Measurements from ENCODE around the gene TMEM198.

Gene TMEM198

GRCh38 chr2:219510512-219511135, 33.2 kb upstream of the TMEM198 start:
- H3K27me3 ChIP-seq (ENCODE audit: low read depth, low read length): peaks cover 35% of the 10 kb centered on the region
- H3K9me3 ChIP-seq (ENCODE audit: control insufficient read depth in 1 of 2, low read length in 2 of 2): no peaks in the 10 kb centered on the region
- H3K4me1 ChIP-seq (ENCODE audit: control insufficient read depth in 1 of 2, insufficient read depth in 2 of 2, low read length in 2 of 2): peaks cover 0 to 21% of the 10 kb centered on the region in 2 donors
- no peak overlapping the region for H3K27ac ChIP-seq (ENCODE audit: low read length)
- no peak overlapping the region for H3K4me3 ChIP-seq (ENCODE audit: low read depth in 1 of 2, low read length in 2 of 2)
- H3K36me3 ChIP-seq (ENCODE audit: control insufficient read depth in 1 of 2, insufficient read depth in 2 of 2, low read length in 2 of 2): peaks cover 11 to 18% of the 10 kb centered on the region in 2 donors

- H3K27ac ChIP-seq (ENCODE audit: low read length): no peak overlapping the region
- H3K4me1 ChIP-seq (ENCODE audit: control insufficient read depth in 1 of 2, insufficient read depth in 2 of 2, low read length in 2 of 2): peaks cover 0 to 21% of the 10 kb centered on the region in 2 donors
- no peak overlapping the region for H3K4me3 ChIP-seq (ENCODE audit: low read depth in 1 of 2, low read length in 2 of 2)
- no peaks in the 10 kb centered on the region for H3K9me3 ChIP-seq (ENCODE audit: control insufficient read depth in 1 of 2, low read length in 2 of 2)
- H3K27me3 ChIP-seq (ENCODE audit: low read depth, low read length): peaks cover 35% of the 10 kb centered on the region
- peaks cover under 1 to 7% of the 10 kb centered on the region in 2 donors for H3K36me3 ChIP-seq (ENCODE audit: control insufficient read depth in 1 of 2, insufficient read depth in 2 of 2, low read length in 2 of 2)
These were observed 32.1 kb upstream of the TMEM198 start for GRCh38 chr2:219511547-219512325.

- peaks cover 0 to 21% of the 10 kb centered on the region in 2 donors for H3K4me1 ChIP-seq (ENCODE audit: control insufficient read depth in 1 of 2, insufficient read depth in 2 of 2, low read length in 2 of 2)
These were observed 31.2 kb upstream of the TMEM198 start for GRCh38 chr2:219512524-219513216.

GRCh38 chr2:219513787-219514186, 30.0 kb upstream of the TMEM198 start:
- peaks cover 0 to 17% of the 10 kb centered on the region in 2 donors for H3K4me1 ChIP-seq (ENCODE audit: control insufficient read depth in 1 of 2, insufficient read depth in 2 of 2, low read length in 2 of 2)
- no peaks in the 10 kb centered on the region for H3K9me3 ChIP-seq (ENCODE audit: control insufficient read depth in 1 of 2, low read length in 2 of 2)
- H3K27ac ChIP-seq (ENCODE audit: low read length): no peak overlapping the region
- H3K36me3 ChIP-seq (ENCODE audit: control insufficient read depth in 1 of 2, insufficient read depth in 2 of 2, low read length in 2 of 2): no peaks in the 10 kb centered on the region
- H3K27me3 ChIP-seq (ENCODE audit: low read depth, low read length): peaks cover 35% of the 10 kb centered on the region
- H3K4me3 ChIP-seq (ENCODE audit: low read depth in 1 of 2, low read length in 2 of 2): no peak overlapping the region

More at GRCh38 chr2:219512524-219513216, 31.2 kb upstream of the TMEM198 start:
- H3K9me3 ChIP-seq (ENCODE audit: control insufficient read depth in 1 of 2, low read length in 2 of 2): no peaks in the 10 kb centered on the region
- H3K27ac ChIP-seq (ENCODE audit: low read length): no peak overlapping the region
- H3K4me3 ChIP-seq (ENCODE audit: low read depth in 1 of 2, low read length in 2 of 2): no peak overlapping the region
- H3K27me3 ChIP-seq (ENCODE audit: low read depth, low read length): peaks cover 35% of the 10 kb centered on the region
- H3K36me3 ChIP-seq (ENCODE audit: control insufficient read depth in 1 of 2, insufficient read depth in 2 of 2, low read length in 2 of 2): no peaks in the 10 kb centered on the region

- Histone ChIP-seq H3K4me1 (ENCODE audit: control insufficient read depth in 1 of 2, insufficient read depth in 2 of 2, low read length in 2 of 2) (peaks cover 0 to 13% of the 10 kb centered on the region in 2 donors), H3K27ac (ENCODE audit: low read length) (no peak within 1 kb of the TSS), H3K36me3 (ENCODE audit: control insufficient read depth in 1 of 2, insufficient read depth in 2 of 2, low read length in 2 of 2) (no peaks in the 10 kb centered on the region), H3K9me3 (ENCODE audit: control insufficient read depth in 1 of 2, low read length in 2 of 2) (no peaks in the 10 kb centered on the region), H3K4me3 (ENCODE audit: low read depth in 1 of 2, low read length in 2 of 2) (no peak within 1 kb of the TSS), H3K27me3 (ENCODE audit: low read depth, low read length) (peaks cover 35% of the 10 kb centered on the region)
These were observed 29.5 kb upstream of the TMEM198 start, which contains the start of gene ASIC4 for GRCh38 chr2:219514196-219514761. ASIC4 (plus strand) TSS chr2:219514482; CDS start chr2:219514725, 243 bp downstream.

- H3K27me3 ChIP-seq (ENCODE audit: low read depth, low read length): peaks cover 35% of the 10 kb centered on the region
- H3K9me3 ChIP-seq (ENCODE audit: control insufficient read depth in 1 of 2, low read length in 2 of 2): no peaks in the 10 kb centered on the region
- H3K36me3 ChIP-seq (ENCODE audit: control insufficient read depth in 1 of 2, insufficient read depth in 2 of 2, low read length in 2 of 2): no peaks in the 10 kb centered on the region
- H3K4me1 ChIP-seq (ENCODE audit: control insufficient read depth in 1 of 2, insufficient read depth in 2 of 2, low read length in 2 of 2): peaks cover 0 to 8% of the 10 kb centered on the region in 2 donors
- H3K4me3 ChIP-seq (ENCODE audit: low read depth in 1 of 2, low read length in 2 of 2): no peak overlapping the region
- no peak overlapping the region for H3K27ac ChIP-seq (ENCODE audit: low read length)
These were observed 29.0 kb upstream of the TMEM198 start for GRCh38 chr2:219514836-219515235.

- Histone ChIP-seq H3K27me3 (ENCODE audit: low read depth, low read length) (peaks cover 38% of the 10 kb centered on the region), H3K4me3 (ENCODE audit: low read depth in 1 of 2, low read length in 2 of 2) (no peak overlapping the region), H3K4me1 (ENCODE audit: control insufficient read depth in 1 of 2, insufficient read depth in 2 of 2, low read length in 2 of 2) (no peaks in the 10 kb centered on the region), H3K36me3 (ENCODE audit: control insufficient read depth in 1 of 2, insufficient read depth in 2 of 2, low read length in 2 of 2) (no peaks in the 10 kb centered on the region), H3K9me3 (ENCODE audit: control insufficient read depth in 1 of 2, low read length in 2 of 2) (no peaks in the 10 kb centered on the region), H3K27ac (ENCODE audit: low read length) (no peak overlapping the region)
These were observed 27.8 kb upstream of the TMEM198 start for GRCh38 chr2:219515874-219516629.

- no peaks in the 10 kb centered on the region for H3K36me3 ChIP-seq (ENCODE audit: control insufficient read depth in 1 of 2, insufficient read depth in 2 of 2, low read length in 2 of 2)
- no peaks in the 10 kb centered on the region for H3K9me3 ChIP-seq (ENCODE audit: control insufficient read depth in 1 of 2, low read length in 2 of 2)
- peaks cover 0 to 8% of the 10 kb centered on the region in 2 donors for H3K4me1 ChIP-seq (ENCODE audit: control insufficient read depth in 1 of 2, insufficient read depth in 2 of 2, low read length in 2 of 2)
- no peak overlapping the region for H3K4me3 ChIP-seq (ENCODE audit: low read depth in 1 of 2, low read length in 2 of 2)
- H3K27ac ChIP-seq (ENCODE audit: low read length): no peak overlapping the region
- H3K27me3 ChIP-seq (ENCODE audit: low read depth, low read length): peaks cover 44% of the 10 kb centered on the region
These were observed 26.9 kb upstream of the TMEM198 start for GRCh38 chr2:219516888-219517287.

- Histone ChIP-seq H3K27me3 (ENCODE audit: low read depth, low read length) (peaks cover 45% of the 10 kb centered on the region), H3K27ac (ENCODE audit: low read length) (no peak overlapping the region), H3K4me3 (ENCODE audit: low read depth in 1 of 2, low read length in 2 of 2) (no peak overlapping the region), H3K4me1 (ENCODE audit: control insufficient read depth in 1 of 2, insufficient read depth in 2 of 2, low read length in 2 of 2) (peaks cover 0 to 18% of the 10 kb centered on the region in 2 donors), H3K9me3 (ENCODE audit: control insufficient read depth in 1 of 2, low read length in 2 of 2) (no peaks in the 10 kb centered on the region), H3K36me3 (ENCODE audit: control insufficient read depth in 1 of 2, insufficient read depth in 2 of 2, low read length in 2 of 2) (no peaks in the 10 kb centered on the region)
These were observed 25.7 kb upstream of the TMEM198 start for GRCh38 chr2:219517954-219518778.

- Histone ChIP-seq H3K9me3 (ENCODE audit: control insufficient read depth in 1 of 2, low read length in 2 of 2) (no peaks in the 10 kb centered on the region), H3K4me1 (ENCODE audit: control insufficient read depth in 1 of 2, insufficient read depth in 2 of 2, low read length in 2 of 2) (peaks cover 0 to 21% of the 10 kb centered on the region in 2 donors), H3K4me3 (ENCODE audit: low read depth in 1 of 2, low read length in 2 of 2) (no peak overlapping the region), H3K27ac (ENCODE audit: low read length) (no peak overlapping the region), H3K27me3 (ENCODE audit: low read depth, low read length) (peaks cover 47% of the 10 kb centered on the region), H3K36me3 (ENCODE audit: control insufficient read depth in 1 of 2, insufficient read depth in 2 of 2, low read length in 2 of 2) (no peaks in the 10 kb centered on the region)
These were observed 24.3 kb upstream of the TMEM198 start for GRCh38 chr2:219519526-219519916.
